Cardiac fibroblast (primary cell): ENCODE measurements around the gene EOMES.

Experiments
- DNase-seq, 2 donors: peaks; one replicate each; pipeline versions ENCODE4 v3.0.0 to v3.0.0-alpha.2; 2010; ENCODE audit warnings: low read depth in 2 of 2
- H3K4me3 ChIP-seq, 2 donors: replicated peaks in 1 of 2; 1 replicate in 1 of 2; 2 replicates in 1 of 2; pipeline ENCODE4 v1.5.1; 2011; ENCODE audit warnings: low read depth in 2 of 2, low read length in 2 of 2, mild to moderate bottlenecking in 2 of 2, moderate library complexity in 1 of 2
- CTCF ChIP-seq: IDR thresholded peaks from one replicate; pipeline ENCODE4 v1.5.1; 2011; ENCODE audit warnings: low read depth, mild to moderate bottlenecking, low read length, inconsistent platforms

The EOMES gene

DNA sequence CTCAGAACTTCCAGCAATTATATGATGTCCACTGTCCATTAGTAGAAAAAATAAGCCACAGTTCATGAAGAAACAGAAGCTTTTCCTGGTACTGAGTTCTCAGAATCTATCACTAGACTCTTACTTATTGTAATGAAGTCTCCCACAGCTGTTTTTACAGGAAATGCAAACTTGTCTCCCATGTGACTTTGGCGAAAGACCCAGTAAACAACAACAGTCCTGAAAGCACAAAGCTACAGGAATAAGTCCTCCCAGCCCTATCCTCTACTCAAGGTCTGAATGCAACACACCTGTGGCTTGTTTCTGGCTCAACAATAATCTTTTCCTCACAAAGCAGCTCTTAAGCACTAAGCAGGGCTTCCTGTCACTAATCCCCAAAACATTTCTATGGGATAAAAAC, 55.9 kb downstream of the EOMES start:
- DNase-seq, result peak in 1 of 2 donors; percentile 39
- H3K4me3 ChIP-seq, result no peak overlapping the region
- no peak for TF ChIP-seq CTCF
